KG1 (cell line): ENCODE data around the gene OBI1.
"Not testable (repeated sequence)": the region's sequence is repeated elsewhere in the genome, so short reads cannot be mapped to it uniquely, and the experiment has no call there.

Experiments
- DNase-seq: peaks from one replicate; lab custom pipeline; 2025; lab: John Stamatoyannopoulos, UW

OBI1 gene

GRCh38 chr13:78647109-78647678, 11.8 kb downstream of the OBI1 start:
- DNase-seq, result not testable (repeated sequence)

GRCh38 chr13:78638216-78638615, 20.7 kb downstream of the OBI1 start:
- DNase-seq, result no peak

- no peak for DNase-seq
These were observed 22.5 kb downstream of the OBI1 start for GRCh38 chr13:78636495-78636894.

- DNase-seq, result no peak
These were observed 26.0 kb downstream of the OBI1 start for GRCh38 chr13:78632996-78633395.

GRCh38 chr13:78631077-78631476, 27.9 kb downstream of the OBI1 start:
- no peak for DNase-seq

- DNase-seq, result no peak
These were observed 28.4 kb downstream of the OBI1 start for GRCh38 chr13:78630511-78630910.

- DNase-seq, result no peak
These were observed 33.6 kb downstream of the OBI1 start for GRCh38 chr13:78625384-78625783.

- no peak for DNase-seq
These were observed 35.8 kb downstream of the OBI1 start for GRCh38 chr13:78623132-78623531.

GRCh38 chr13:78620936-78621470, 38.0 kb downstream of the OBI1 start:
- no peak for DNase-seq

- DNase-seq, result no peak
These were observed 40.5 kb downstream of the OBI1 start for GRCh38 chr13:78618411-78618810.

GRCh38 chr13:78611040-78611439, 47.9 kb downstream of the OBI1 start:
- DNase-seq, result no peak

GRCh38 chr13:78610381-78610883, 48.5 kb downstream of the OBI1 start:
- no peak for DNase-seq

GRCh38 chr13:78609464-78610205, 49.3 kb downstream of the OBI1 start:
- DNase-seq, result no peak

- DNase-seq, result no peak
These were observed 50.1 kb downstream of the OBI1 start for GRCh38 chr13:78608688-78609463.

GRCh38 chr13:78608252-78608687, 50.7 kb downstream of the OBI1 start:
- DNase-seq, result no peak

- no peak for DNase-seq
These were observed 51.3 kb downstream of the OBI1 start for GRCh38 chr13:78607409-78608251.

GRCh38 chr13:78606471-78607408, 52.2 kb downstream of the OBI1 start:
- no peak for DNase-seq

- no peak for DNase-seq
These were observed 54.0 kb downstream of the OBI1 start for GRCh38 chr13:78604782-78605611.

GRCh38 chr13:78603240-78603957, 55.6 kb downstream of the OBI1 start, which contains the start of gene POU4F1:
POU4F1 (minus strand) TSS chr13:78603552; CDS start chr13:78603326, 226 bp downstream.
- no peak for DNase-seq
